Coronary artery (tissue), 2 donors: ENCODE data around the gene BMP4.
"Not testable (repeated sequence)": the region's sequence is repeated elsewhere in the genome, so short reads cannot be mapped to it uniquely, and the experiment has no call there.

ENCODE experiments used
- DNase-seq: peaks from one replicate; pipeline ENCODE4 v3.0.0-alpha.2; 2017; ENCODE audit warnings: low spot score
- H3K27ac ChIP-seq, 2 donors: fragments of 200-600 bp; sonication (generic); one replicate each; pipeline ENCODE4 v1.5.1; 2016 to 2019
- H3K4me3 ChIP-seq: fragments of 200-600 bp; sonication (generic); 2 replicates; pipeline ENCODE4 v1.5.1; 2016; ENCODE audit warnings: mild to moderate bottlenecking, moderate library complexity
- CTCF ChIP-seq: fragments of 200-600 bp; sonication (generic); IDR thresholded peaks from one replicate; pipeline ENCODE4 v1.5.1; 2019; ENCODE audit warnings: antibody characterized with exemption

The BMP4 gene

GRCh38 chr14:53996041-53996440 is 39.4 kb upstream of the BMP4 start:
- no peak for TF ChIP-seq CTCF
- H3K4me3 ChIP-seq: no peak overlapping the region
- no peak overlapping the region for H3K27ac ChIP-seq
- DNase-seq: no peak

- TF ChIP-seq CTCF: no peak
- DNase-seq: no peak
- Histone ChIP-seq H3K4me3 (no peak overlapping the region), H3K27ac (no peak overlapping the region)
Observed at GRCh38 chr14:53993920-53994607, 37.4 kb upstream of the BMP4 start.

DNA sequence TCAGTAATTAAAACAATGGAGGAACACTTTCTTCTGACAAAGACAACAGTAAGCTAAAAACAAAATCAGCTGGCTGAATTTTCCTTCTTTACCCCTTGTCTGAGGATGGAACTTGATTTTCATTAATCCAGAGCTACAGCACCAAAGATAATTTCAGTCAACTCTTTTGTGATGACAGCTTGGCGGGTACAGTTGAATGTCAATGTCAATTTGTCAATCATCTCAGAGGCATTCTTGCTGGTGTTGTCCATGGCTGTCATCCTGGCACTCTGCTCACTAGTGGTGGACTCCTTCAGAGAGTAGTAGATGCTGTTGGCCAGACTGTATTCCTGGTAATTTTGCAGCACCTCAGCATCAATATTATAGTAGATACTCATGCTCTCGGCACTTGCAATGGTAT is 34.4 kb upstream of the BMP4 start:
- DNase-seq: no peak
- H3K27ac ChIP-seq: no peak overlapping the region
- TF ChIP-seq CTCF: no peak
- no peak overlapping the region for H3K4me3 ChIP-seq

GRCh38 chr14:53986718-53987117 is 30.1 kb upstream of the BMP4 start:
- not testable (repeated sequence) for H3K27ac ChIP-seq, H3K4me3 ChIP-seq, DNase-seq

- not testable (repeated sequence) for H3K27ac ChIP-seq, H3K4me3 ChIP-seq, DNase-seq
Observed at GRCh38 chr14:53984958-53985357, 28.3 kb upstream of the BMP4 start.

- no peak for TF ChIP-seq CTCF
- no peak overlapping the region for H3K4me3 ChIP-seq
- no peak overlapping the region for H3K27ac ChIP-seq
Observed at GRCh38 chr14:53983112-53983511, 26.5 kb upstream of the BMP4 start.

GRCh38 chr14:53982546-53982945 is 25.9 kb upstream of the BMP4 start:
- DNase-seq: no peak
- TF ChIP-seq CTCF: no peak
- no peak overlapping the region for H3K27ac ChIP-seq
- no peak overlapping the region for H3K4me3 ChIP-seq

More at GRCh38 chr14:53983112-53983511, 26.5 kb upstream of the BMP4 start:
- DNase-seq: no peak

GRCh38 chr14:53979747-53980642 is 23.4 kb upstream of the BMP4 start:
- Histone ChIP-seq H3K27ac (no peak overlapping the region), H3K4me3 (no peak overlapping the region)
- no peak for TF ChIP-seq CTCF
- no peak for DNase-seq
